ENCODE measurements around the gene MRGPRG.
"Not testable (repeated sequence)": the region's sequence is repeated elsewhere in the genome, so short reads cannot be mapped to it uniquely, and the experiment has no call there.

DNA sequence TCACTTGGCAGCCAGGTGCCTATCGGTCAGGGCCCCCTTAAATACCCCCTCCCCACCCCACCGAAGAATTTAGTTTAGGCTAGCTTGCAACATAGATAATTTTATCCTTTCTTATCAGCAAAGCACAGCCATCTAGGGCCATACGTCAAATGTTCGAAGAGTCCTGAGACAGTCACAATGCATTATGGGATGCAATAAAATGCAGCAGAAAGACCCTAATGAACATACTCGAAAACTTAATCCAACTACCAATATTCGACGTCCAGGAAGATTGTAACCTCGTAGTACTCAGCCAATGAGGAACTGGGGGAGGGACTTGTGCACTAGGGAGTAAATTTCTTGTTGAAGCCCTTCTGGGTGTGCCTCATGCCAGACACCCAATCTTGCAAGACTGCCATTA is 43.2 kb upstream of the MRGPRG start:
- TF ChIP-seq, protein P1, sequence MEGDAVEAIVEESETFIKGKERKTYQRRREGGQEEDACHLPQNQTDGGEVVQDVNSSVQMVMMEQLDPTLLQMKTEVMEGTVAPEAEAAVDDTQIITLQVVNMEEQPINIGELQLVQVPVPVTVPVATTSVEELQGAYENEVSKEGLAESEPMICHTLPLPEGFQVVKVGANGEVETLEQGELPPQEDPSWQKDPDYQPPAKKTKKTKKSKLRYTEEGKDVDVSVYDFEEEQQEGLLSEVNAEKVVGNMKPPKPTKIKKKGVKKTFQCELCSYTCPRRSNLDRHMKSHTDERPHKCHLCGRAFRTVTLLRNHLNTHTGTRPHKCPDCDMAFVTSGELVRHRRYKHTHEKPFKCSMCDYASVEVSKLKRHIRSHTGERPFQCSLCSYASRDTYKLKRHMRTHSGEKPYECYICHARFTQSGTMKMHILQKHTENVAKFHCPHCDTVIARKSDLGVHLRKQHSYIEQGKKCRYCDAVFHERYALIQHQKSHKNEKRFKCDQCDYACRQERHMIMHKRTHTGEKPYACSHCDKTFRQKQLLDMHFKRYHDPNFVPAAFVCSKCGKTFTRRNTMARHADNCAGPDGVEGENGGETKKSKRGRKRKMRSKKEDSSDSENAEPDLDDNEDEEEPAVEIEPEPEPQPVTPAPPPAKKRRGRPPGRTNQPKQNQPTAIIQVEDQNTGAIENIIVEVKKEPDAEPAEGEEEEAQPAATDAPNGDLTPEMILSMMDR (IDR thresholded peaks at IDR 0.05): not testable (repeated sequence)
- not testable (repeated sequence) for TF ChIP-seq POLR2AphosphoS5 (IDR thresholded peaks at IDR 0.05; ENCODE audit: insufficient read depth in 1 of 2, low read depth in 1 of 2)

Measured in vagina (tissue), 2 donors.